ENCODE results near the gene TSPAN11. TPM values are rescaled to one million over a fixed set of nuclear protein-coding genes. Genes with fewer than 3 reads are reported as not detected.

Gene TSPAN11
- total and polyA plus RNA-seq, 5 donors from 2014 or later = not detected

DNA sequence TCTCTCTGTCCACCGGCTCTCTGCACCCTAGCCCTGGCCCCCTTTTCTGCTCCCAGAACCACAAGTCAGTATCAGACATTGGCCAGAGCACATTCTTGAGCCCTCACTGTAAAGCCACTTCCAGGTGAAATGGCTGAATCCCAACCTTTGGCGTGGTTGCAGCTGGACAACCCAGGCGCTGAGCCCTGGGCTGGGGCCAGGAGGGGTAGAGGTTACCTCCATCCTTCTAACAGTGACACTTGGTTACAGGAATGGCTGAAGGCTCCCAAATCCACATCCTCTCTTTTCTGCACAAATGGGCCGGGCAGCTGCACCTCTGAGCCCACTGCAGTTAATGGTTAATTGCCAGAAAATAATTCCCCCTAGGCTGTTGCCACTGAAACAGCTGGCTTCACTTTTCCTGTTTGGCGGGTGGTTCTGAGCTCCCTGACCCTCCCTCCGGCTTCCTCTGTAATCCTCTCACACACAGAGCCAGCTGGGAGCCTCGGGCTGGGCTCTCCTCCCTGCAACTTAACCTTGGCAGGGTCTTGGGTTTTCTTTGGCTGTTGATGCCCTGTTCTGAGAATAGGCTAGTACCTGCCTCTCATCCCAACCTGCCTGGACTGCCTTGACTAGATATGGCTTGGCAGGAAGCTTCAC, 44.1 kb downstream of the TSPAN11 start:
- no peaks in the 10 kb centered on the region for H3K27me3 ChIP-seq (ENCODE audit: control insufficient read depth, insufficient read depth, low read length)
- Mint-ChIP-seq H3K27me3 (peaks cover 2% of the 10 kb centered on the region), H3K36me3 (no peaks in the 10 kb centered on the region), H3K9me3 (no peaks in the 10 kb centered on the region), H3K27ac (no peak overlapping the region), H3K4me3 (no peak overlapping the region), H3K4me1 (peaks cover 0 to 2% (median 0%) of the 10 kb centered on the region in 4 donors)
- DNase-seq (no peak), ATAC-seq (ENCODE audit: low read depth in 2 of 2) (no peak)
- H3K4me1 ChIP-seq (ENCODE audit: control insufficient read depth, insufficient read depth, low read length, poor library complexity, severe bottlenecking) = no peaks in the 10 kb centered on the region
- H3K4me3 ChIP-seq (ENCODE audit: low read depth, low read length) = no peak overlapping the region
- no peaks in the 10 kb centered on the region for H3K36me3 ChIP-seq (ENCODE audit: control insufficient read depth, insufficient read depth, low read length)
- no peak overlapping the region for H3K27ac ChIP-seq (ENCODE audit: insufficient read depth, low read length, poor library complexity, severe bottlenecking)
- H3K9me3 ChIP-seq (ENCODE audit: control insufficient read depth in 2 of 2, low read length in 2 of 2) = no peaks in the 10 kb centered on the region

DNA sequence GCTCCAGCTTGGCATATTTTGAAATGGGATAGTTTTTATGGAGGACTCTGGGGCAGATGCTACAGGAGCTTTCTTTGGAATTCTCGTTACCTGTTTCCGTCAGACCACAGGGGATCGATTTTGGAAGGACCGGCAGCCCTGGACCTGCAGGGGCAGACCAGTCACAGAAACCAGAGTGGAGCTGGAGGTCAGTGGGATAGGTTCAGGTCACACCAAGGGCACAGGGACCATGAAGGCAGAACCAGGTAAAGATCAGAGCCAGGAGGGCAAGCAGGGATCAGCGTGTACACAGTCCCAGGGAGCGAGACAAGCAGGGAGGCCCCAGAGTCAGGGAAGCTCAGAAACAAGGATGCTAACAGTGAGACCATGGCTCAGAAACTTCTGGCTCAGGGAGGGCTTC, 45.5 kb downstream of the TSPAN11 start:
- Histone ChIP-seq H3K27me3 (ENCODE audit: control insufficient read depth, insufficient read depth, low read length) (no peaks in the 10 kb centered on the region), H3K27ac (ENCODE audit: insufficient read depth, low read length, poor library complexity, severe bottlenecking) (no peak overlapping the region), H3K36me3 (ENCODE audit: control insufficient read depth, insufficient read depth, low read length) (no peaks in the 10 kb centered on the region), H3K9me3 (ENCODE audit: control insufficient read depth in 2 of 2, low read length in 2 of 2) (no peaks in the 10 kb centered on the region), H3K4me3 (ENCODE audit: low read depth, low read length) (no peak overlapping the region), H3K4me1 (ENCODE audit: control insufficient read depth, insufficient read depth, low read length, poor library complexity, severe bottlenecking) (no peaks in the 10 kb centered on the region)
- no peak for DNase-seq
- Mint-ChIP-seq H3K27me3 (peaks cover 7% of the 10 kb centered on the region), H3K9me3 (no peaks in the 10 kb centered on the region), H3K27ac (no peak overlapping the region), H3K4me1 (peaks cover 0 to 2% (median 0%) of the 10 kb centered on the region in 4 donors), H3K36me3 (no peaks in the 10 kb centered on the region), H3K4me3 (no peak overlapping the region)
- no peak for ATAC-seq (ENCODE audit: low read depth in 2 of 2)

DNA sequence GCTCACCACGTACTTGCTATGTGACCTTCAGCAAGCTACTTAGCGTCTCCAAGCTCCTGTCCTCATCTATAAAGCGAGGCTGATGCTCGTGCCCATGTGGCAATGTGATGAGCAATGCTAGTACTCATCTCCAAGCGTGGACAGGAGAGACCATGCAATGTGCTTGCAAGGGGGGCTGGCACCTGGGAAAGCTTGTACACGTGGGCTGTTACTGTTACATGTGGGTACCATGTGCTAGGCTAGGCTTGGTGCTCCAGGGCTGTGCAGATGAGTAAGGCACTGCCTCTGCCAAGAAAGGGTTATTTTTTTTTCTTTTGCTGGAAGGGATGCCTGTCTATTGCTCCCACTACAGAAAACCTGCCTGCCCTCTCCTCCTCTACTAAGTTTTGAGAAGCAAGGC, 46.6 kb downstream of the TSPAN11 start:
- Mint-ChIP-seq H3K4me3 (no peak overlapping the region), H3K27me3 (peaks cover 9% of the 10 kb centered on the region), H3K4me1 (peaks cover 0 to 2% (median 0%) of the 10 kb centered on the region in 4 donors), H3K27ac (no peak overlapping the region), H3K36me3 (no peaks in the 10 kb centered on the region), H3K9me3 (no peaks in the 10 kb centered on the region)
- Histone ChIP-seq H3K9me3 (ENCODE audit: control insufficient read depth in 2 of 2, low read length in 2 of 2) (no peaks in the 10 kb centered on the region), H3K27ac (ENCODE audit: insufficient read depth, low read length, poor library complexity, severe bottlenecking) (no peak overlapping the region), H3K4me3 (ENCODE audit: low read depth, low read length) (no peak overlapping the region), H3K36me3 (ENCODE audit: control insufficient read depth, insufficient read depth, low read length) (no peaks in the 10 kb centered on the region), H3K4me1 (ENCODE audit: control insufficient read depth, insufficient read depth, low read length, poor library complexity, severe bottlenecking) (no peaks in the 10 kb centered on the region), H3K27me3 (ENCODE audit: control insufficient read depth, insufficient read depth, low read length) (no peaks in the 10 kb centered on the region)
- no peak for DNase-seq
- ATAC-seq (ENCODE audit: low read depth in 2 of 2) = no peak

DNA sequence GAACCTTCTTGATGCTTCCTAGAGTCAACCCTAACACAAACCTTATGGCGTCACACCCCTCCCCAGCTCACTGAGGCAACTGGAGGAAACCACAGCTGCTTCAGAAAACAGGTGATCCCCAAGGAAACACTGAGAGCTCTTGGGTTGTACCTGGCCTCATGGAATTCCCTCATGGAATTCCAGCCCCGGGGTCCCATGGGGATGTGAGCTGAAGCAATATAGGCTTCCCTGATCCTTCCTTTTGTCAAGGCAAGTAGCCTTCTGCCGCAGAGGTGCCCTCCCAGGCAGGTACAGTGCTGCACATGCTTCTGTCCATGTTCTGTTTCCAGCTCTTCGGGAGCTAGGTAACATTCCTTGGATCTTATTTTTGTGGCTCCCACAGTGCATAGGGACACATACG, 47.3 kb downstream of the TSPAN11 start:
- no peaks in the 10 kb centered on the region for H3K4me1 ChIP-seq (ENCODE audit: control insufficient read depth, insufficient read depth, low read length, poor library complexity, severe bottlenecking)
- Mint-ChIP-seq H3K27me3 (peaks cover 9% of the 10 kb centered on the region), H3K4me3 (no peak overlapping the region), H3K4me1 (peaks cover 0 to 2% (median 0%) of the 10 kb centered on the region in 4 donors), H3K9me3 (no peaks in the 10 kb centered on the region), H3K36me3 (no peaks in the 10 kb centered on the region), H3K27ac (no peak overlapping the region)
- ATAC-seq (ENCODE audit: low read depth in 2 of 2) (no peak), DNase-seq (no peak)
- H3K9me3 ChIP-seq (ENCODE audit: control insufficient read depth in 2 of 2, low read length in 2 of 2) = no peaks in the 10 kb centered on the region
- H3K36me3 ChIP-seq (ENCODE audit: control insufficient read depth, insufficient read depth, low read length) = no peaks in the 10 kb centered on the region
- H3K27ac ChIP-seq (ENCODE audit: insufficient read depth, low read length, poor library complexity, severe bottlenecking) = no peak overlapping the region
- H3K27me3 ChIP-seq (ENCODE audit: control insufficient read depth, insufficient read depth, low read length) = no peaks in the 10 kb centered on the region
- H3K4me3 ChIP-seq (ENCODE audit: low read depth, low read length) = no peak overlapping the region

DNA sequence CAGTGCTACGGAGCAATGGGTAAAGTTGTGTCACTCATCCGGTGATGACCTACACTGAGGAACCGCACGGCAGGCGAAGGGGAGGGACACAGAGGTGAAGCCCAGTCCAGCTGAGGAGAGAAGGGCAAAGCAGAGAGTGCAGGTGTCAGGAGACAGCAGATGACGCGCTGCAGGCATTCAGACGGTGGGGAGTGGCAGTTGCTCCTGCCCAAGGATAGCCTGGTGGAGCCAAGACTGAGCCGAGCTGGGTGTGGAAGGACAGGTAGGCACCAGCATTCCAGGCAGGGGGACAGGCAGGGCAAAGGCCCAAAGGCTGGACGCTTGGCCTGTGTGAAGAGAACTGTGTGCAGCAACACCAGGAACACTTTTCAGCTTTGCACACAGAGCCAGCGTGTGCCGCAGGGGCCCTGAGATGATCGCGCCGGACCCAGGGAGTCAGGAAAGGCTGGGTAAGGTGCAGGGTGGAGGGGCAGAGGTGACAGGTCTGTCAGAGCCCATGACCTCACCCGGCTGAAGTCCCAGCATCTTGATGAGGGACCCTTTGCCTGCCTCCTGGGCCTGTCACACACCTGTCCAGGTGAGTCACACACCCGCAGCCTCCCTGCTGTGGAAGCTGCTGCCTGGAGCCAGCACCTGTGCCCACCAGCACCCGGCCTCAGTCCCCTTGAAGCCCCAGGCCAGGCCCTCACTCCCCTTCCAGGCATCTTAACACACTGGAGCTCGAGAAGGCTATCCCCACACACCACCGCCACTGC, 48.4 kb downstream of the TSPAN11 start:
- Histone ChIP-seq H3K4me3 (ENCODE audit: low read depth, low read length) (no peak overlapping the region), H3K27me3 (ENCODE audit: control insufficient read depth, insufficient read depth, low read length) (no peaks in the 10 kb centered on the region), H3K27ac (ENCODE audit: insufficient read depth, low read length, poor library complexity, severe bottlenecking) (no peak overlapping the region), H3K4me1 (ENCODE audit: control insufficient read depth, insufficient read depth, low read length, poor library complexity, severe bottlenecking) (no peaks in the 10 kb centered on the region), H3K9me3 (ENCODE audit: control insufficient read depth in 2 of 2, low read length in 2 of 2) (no peaks in the 10 kb centered on the region), H3K36me3 (ENCODE audit: control insufficient read depth, insufficient read depth, low read length) (no peaks in the 10 kb centered on the region)
- Mint-ChIP-seq H3K27ac (peak overlapping the region in 1 of 3 donors; percentile 87), H3K9me3 (no peaks in the 10 kb centered on the region), H3K4me3 (no peak overlapping the region), H3K4me1 (peaks cover 0 to 2% (median 0%) of the 10 kb centered on the region in 4 donors), H3K27me3 (peaks cover 9% of the 10 kb centered on the region), H3K36me3 (no peaks in the 10 kb centered on the region)
- DNase-seq (no peak), ATAC-seq (ENCODE audit: low read depth in 2 of 2) (peak in 1 of 2 donors; percentile 18)

- Mint-ChIP-seq H3K9me3 (no peaks in the 10 kb centered on the region), H3K36me3 (no peaks in the 10 kb centered on the region), H3K4me3 (no peak overlapping the region), H3K27ac (no peak overlapping the region), H3K4me1 (peaks cover 0 to 2% (median 0%) of the 10 kb centered on the region in 4 donors), H3K27me3 (peaks cover 9% of the 10 kb centered on the region)
- ATAC-seq (ENCODE audit: low read depth in 2 of 2) (no peak), DNase-seq (no peak)
- Histone ChIP-seq H3K27me3 (ENCODE audit: control insufficient read depth, insufficient read depth, low read length) (no peaks in the 10 kb centered on the region), H3K4me1 (ENCODE audit: control insufficient read depth, insufficient read depth, low read length, poor library complexity, severe bottlenecking) (no peaks in the 10 kb centered on the region), H3K4me3 (ENCODE audit: low read depth, low read length) (no peak overlapping the region), H3K36me3 (ENCODE audit: control insufficient read depth, insufficient read depth, low read length) (no peaks in the 10 kb centered on the region), H3K27ac (ENCODE audit: insufficient read depth, low read length, poor library complexity, severe bottlenecking) (no peak overlapping the region), H3K9me3 (ENCODE audit: control insufficient read depth in 2 of 2, low read length in 2 of 2) (no peaks in the 10 kb centered on the region)
Measured at GRCh38 chr12:30975581-30975980, 49.0 kb downstream of the TSPAN11 start.

GRCh38 chr12:30976206-30976605, 49.7 kb downstream of the TSPAN11 start:
- no peaks in the 10 kb centered on the region for H3K9me3 ChIP-seq (ENCODE audit: control insufficient read depth in 2 of 2, low read length in 2 of 2)
- Mint-ChIP-seq H3K4me3 (no peak overlapping the region), H3K27me3 (peaks cover 9% of the 10 kb centered on the region), H3K36me3 (no peaks in the 10 kb centered on the region), H3K27ac (no peak overlapping the region), H3K9me3 (no peaks in the 10 kb centered on the region), H3K4me1 (peaks cover 0 to 2% (median 0%) of the 10 kb centered on the region in 4 donors)
- no peak overlapping the region for H3K27ac ChIP-seq (ENCODE audit: insufficient read depth, low read length, poor library complexity, severe bottlenecking)
- H3K4me1 ChIP-seq (ENCODE audit: control insufficient read depth, insufficient read depth, low read length, poor library complexity, severe bottlenecking) = no peaks in the 10 kb centered on the region
- H3K36me3 ChIP-seq (ENCODE audit: control insufficient read depth, insufficient read depth, low read length) = no peaks in the 10 kb centered on the region
- ATAC-seq (ENCODE audit: low read depth in 2 of 2) (no peak), DNase-seq (no peak)
- no peaks in the 10 kb centered on the region for H3K27me3 ChIP-seq (ENCODE audit: control insufficient read depth, insufficient read depth, low read length)
- no peak overlapping the region for H3K4me3 ChIP-seq (ENCODE audit: low read depth, low read length)

- H3K4me3 Mint-ChIP-seq = no peak overlapping the region
- no peak overlapping the region for H3K27ac ChIP-seq (ENCODE audit: insufficient read depth, low read length, poor library complexity, severe bottlenecking)
- no peaks in the 10 kb centered on the region for H3K9me3 Mint-ChIP-seq
- H3K4me1 Mint-ChIP-seq = peaks cover 0 to 2% (median 0%) of the 10 kb centered on the region in 4 donors
- no peak overlapping the region for H3K27ac Mint-ChIP-seq
- peaks cover 9% of the 10 kb centered on the region for H3K27me3 Mint-ChIP-seq
- no peak overlapping the region for H3K4me3 ChIP-seq (ENCODE audit: low read depth, low read length)
- no peak for DNase-seq
- H3K4me1 ChIP-seq (ENCODE audit: control insufficient read depth, insufficient read depth, low read length, poor library complexity, severe bottlenecking) = no peaks in the 10 kb centered on the region
- H3K9me3 ChIP-seq (ENCODE audit: control insufficient read depth in 2 of 2, low read length in 2 of 2) = no peaks in the 10 kb centered on the region
- H3K36me3 ChIP-seq (ENCODE audit: control insufficient read depth, insufficient read depth, low read length) = no peaks in the 10 kb centered on the region
- ATAC-seq (ENCODE audit: low read depth in 2 of 2) = no peak
- no peaks in the 10 kb centered on the region for H3K36me3 Mint-ChIP-seq
- no peaks in the 10 kb centered on the region for H3K27me3 ChIP-seq (ENCODE audit: control insufficient read depth, insufficient read depth, low read length)
Measured at GRCh38 chr12:30977124-30977523, 50.6 kb downstream of the TSPAN11 start.
